Omental fat pad (tissue), 4 donors: ENCODE measurements around the gene CD58. TPM values are rescaled to one million over a fixed set of nuclear protein-coding genes. Genes with fewer than 3 reads are reported as not detected.

ENCODE experiments used
- ATAC-seq: fragments of 150-250 bp; one replicate; pipeline ENCODE4 v1.9.1; 2016; ENCODE audit warnings: mild to moderate bottlenecking, moderate library complexity; ENCODE audit not compliant: low FRiP score
- DNase-seq: peaks from one replicate; pipeline ENCODE4 v3.0.0-alpha.2; 2019; ENCODE audit warnings: low spot score
- CTCF ChIP-seq, 3 donors: fragments of 450-650 bp; IDR thresholded peaks; one replicate each; pipeline ENCODE4 v1.5.1; 2016 to 2017; ENCODE audit warnings: antibody characterized with exemption in 3 of 3, mild to moderate bottlenecking in 3 of 3, moderate library complexity in 2 of 3
- total RNA-seq, 4 donors: library from RNA; depleted of rRNA; stranded (reverse); fragments of >200 nt; gene quantifications; one replicate each; pipeline ENCODE4 v1.1.0, GENCODE V29; 2016

CD58 gene
- total RNA-seq, 4 donors from 2014 or later: 23.8 to 53.4 (median 27.1) TPM

GRCh38 chr1:116492358-116492811 is 78.4 kb downstream of the CD58 start:
- ATAC-seq (no peak), DNase-seq (no peak)
- no peak for TF ChIP-seq CTCF (IDR thresholded peaks at IDR 0.05)

DNA sequence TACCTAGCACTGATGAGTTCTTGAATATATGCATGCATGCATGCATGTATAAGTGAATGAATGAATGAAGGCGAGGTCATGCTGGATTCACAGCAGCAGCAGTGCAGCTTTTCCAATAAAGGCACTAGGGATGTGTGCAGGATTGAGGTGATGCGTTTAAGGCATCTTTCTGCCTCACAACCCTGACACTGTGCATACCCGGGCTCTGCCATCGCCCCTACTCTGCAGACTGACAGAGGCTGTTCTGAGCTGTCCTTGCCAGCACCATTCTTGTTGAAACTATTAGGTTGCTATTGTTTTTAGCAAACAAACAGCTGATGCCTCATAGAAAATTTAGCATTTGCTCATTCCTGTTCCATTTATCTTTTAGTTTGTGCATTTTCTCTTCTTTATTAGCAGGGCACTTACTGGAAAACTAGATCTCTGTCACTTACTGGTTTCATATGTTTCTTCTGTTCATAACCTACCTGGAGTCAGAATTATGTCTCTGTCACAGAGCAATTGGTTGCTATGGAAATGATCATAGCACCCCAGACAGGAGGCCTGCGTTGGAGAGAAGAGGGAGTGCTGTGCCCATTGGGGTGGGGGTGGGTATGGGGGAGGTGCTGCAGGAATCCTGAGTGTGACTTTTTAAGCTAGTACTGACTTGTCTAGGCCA is 79.0 kb downstream of the CD58 start:
- ATAC-seq (no peak), DNase-seq (no peak)
- TF ChIP-seq CTCF (IDR thresholded peaks at IDR 0.05): no peak

GRCh38 chr1:116490588-116490987 is 80.2 kb downstream of the CD58 start:
- DNase-seq (no peak), ATAC-seq (no peak)
- no peak for TF ChIP-seq CTCF (IDR thresholded peaks at IDR 0.05)

GRCh38 chr1:116489231-116489697 is 81.6 kb downstream of the CD58 start:
- DNase-seq (no peak), ATAC-seq (no peak)
- no peak for TF ChIP-seq CTCF (IDR thresholded peaks at IDR 0.05)

GRCh38 chr1:116488071-116488470 is 82.8 kb downstream of the CD58 start:
- no peak for TF ChIP-seq CTCF (IDR thresholded peaks at IDR 0.05)
- ATAC-seq (no peak), DNase-seq (no peak)

- no peak for DNase-seq
- no peak for ATAC-seq
- TF ChIP-seq CTCF (IDR thresholded peaks at IDR 0.05): no peak
Measured at GRCh38 chr1:116487583-116487982, 83.2 kb downstream of the CD58 start.

DNA sequence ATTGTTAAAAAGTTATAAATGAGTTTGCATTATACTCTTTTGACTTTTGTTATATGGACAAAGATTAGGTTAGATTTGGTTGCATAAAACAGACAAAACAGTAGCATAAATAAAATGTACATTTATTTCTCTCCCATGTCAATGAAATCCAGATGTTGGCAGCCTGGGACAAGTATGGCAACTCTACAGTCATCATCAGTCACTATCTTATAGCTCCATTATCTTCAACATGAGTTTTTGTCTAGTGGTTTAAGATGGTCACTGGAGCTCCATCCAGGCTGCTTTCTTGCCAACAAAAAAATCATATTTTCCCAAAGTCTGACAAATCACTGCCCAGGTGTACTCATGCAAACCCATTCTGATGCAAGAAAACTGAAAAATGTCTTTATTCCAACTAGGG is 83.8 kb downstream of the CD58 start:
- ATAC-seq (no peak), DNase-seq (no peak)

More for the DNA sequence above, 83.8 kb downstream of the CD58 start:
- no peak for TF ChIP-seq CTCF (IDR thresholded peaks at IDR 0.05)
